HG03103 (cell line): ENCODE results near the gene LSP1.

ENCODE experiments used
- ATAC-seq: cut with Tn5 transposase; IDR thresholded peaks from one replicate; pipeline ENCODE4 v1.9.1; 2021; ENCODE audit warnings: low read depth; ENCODE audit not compliant: unreplicated experiment

Gene LSP1

DNA sequence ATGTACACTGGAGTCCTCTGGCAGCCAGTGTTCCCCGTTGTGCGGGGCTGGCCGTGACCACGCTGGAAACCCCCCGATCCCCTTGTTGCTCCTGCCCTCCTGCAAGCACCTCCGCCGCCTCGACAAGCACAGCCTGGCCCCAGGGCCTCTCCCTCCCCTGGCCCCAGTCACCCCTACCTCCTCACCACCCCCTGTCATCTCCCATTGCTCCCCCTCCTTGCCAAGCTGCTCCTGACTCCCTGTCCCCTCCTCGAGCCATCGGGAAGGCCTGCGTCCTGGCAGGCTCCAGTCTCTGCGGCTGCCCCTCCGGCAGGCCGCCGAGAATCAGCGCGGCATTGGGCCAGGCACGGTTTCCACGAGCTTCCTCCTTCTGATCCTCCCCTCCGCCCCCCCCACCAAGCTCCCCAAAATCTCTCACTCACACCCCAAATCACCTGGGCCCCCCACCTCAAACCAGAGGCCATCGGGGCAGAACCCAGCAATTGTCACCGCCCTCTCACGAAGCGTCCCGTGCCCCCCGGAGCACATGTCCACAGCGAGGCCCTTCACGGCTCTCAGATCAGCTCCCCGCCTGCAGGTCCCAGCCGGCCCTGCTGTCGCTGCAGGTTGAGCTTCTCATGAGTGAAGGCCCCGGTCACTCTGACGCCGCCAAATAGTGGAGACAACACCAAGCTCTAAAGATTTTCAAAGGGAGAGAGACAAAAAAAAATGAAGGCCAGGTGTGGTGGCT is 5.7 kb upstream of the LSP1 start:
- no peak for ATAC-seq

DNA sequence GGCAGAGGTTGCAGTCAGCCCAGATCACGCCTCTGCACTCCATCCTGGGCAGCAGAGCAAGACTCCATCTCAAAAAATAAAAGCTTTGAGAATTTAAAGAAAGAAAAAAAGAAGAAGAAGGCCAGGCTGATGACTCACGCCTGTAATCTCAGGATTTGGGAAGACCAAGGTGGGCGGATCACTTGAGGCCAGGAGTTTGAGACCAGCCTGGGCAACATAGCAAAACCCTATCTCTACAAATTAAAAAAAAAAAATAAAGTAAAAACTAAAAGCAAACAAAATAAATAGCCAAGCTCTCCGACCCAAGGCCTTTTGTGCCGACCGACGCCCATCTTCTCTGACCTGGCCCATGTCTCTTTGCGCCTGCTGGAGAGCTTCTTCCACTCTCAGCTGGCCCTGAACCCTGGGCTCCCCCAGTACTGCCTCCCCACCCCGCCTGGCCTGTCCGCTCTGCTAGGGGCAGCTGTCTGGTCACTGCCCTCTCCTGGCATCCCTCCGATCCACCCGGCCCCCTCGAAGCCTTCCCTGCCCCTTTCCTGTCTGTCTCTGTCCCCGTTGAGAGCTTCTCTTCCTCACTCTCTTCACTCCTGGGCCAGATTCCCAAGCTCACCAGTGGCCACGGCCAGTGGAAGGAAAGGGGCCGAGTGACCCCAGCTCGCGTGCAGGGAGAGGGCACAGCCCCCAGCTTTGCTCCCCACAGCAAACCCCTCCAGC is 4.8 kb upstream of the LSP1 start:
- ATAC-seq, result no peak

DNA sequence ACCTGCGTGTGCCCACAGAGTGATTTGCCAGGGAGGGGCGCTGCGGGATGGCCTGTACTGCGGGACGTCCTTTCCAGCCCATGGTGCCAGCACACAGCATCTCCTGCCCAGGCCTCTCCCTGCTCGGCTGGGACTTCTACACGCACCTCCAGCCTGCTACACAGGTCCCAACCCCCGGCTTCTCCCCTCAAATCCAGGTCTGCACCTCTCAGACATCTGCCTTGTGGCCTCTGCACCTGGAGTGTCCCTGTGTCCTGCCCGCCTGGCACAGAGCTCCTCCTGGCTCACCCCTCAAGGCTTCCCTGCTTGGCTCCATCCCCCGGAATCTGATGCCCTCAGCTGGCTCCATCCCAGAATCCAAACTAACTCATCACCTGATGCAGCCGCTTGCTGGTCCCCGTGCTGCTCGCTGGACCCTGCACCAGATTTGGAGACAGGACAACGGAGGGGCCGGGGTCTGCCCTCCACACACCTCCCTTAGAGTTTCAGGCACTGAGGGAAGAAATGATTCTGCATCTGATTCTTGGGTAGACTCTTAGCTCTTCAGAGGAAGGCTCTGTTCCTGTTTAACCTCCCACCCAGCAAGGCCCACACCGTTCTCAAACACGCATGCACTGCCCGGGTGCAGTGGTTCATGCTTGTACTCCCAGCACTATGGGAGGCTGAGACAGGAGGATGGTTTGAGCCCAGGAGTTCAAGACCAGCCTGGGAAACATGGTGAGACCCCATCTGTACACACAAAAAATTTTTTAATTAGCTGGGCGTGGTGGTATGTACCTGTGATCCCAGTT is 4.0 kb upstream of the LSP1 start:
- no peak for ATAC-seq

DNA sequence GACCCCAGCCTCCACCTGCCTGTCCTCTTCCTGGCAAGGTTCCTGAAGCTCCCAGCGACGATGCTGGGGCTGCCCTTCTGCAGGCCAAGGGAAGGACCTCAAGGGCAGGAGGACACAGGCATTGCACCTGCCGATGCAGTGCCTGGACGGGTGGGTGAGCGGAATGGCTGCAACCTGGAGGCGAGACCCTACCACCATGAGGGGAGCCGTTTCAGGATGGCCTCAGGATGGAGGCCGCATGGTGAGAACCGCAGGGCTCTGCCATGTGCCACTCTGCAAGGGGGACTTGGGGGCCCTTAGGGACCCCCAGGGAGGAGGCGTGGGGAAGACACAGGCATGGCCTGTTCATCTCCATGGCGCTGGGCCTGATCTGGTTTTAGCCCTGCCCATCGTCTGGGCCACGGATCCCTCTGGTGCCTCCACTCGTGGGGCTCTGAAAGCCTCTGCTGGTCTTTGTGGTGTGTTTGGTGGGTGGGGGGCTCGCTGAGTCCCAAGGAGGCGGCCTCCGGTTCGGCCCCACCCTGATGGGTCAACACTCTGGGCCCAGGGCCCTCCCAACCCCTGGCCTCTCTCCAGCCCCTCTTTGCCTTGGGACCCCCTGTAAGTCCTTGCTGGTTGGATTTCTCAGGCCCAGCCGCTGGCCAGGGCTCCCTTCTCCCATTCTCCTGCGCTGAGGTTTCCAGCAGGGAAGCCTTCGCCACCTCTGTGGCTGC is 1.3 kb upstream of the LSP1 start:
- ATAC-seq, result no peak

DNA sequence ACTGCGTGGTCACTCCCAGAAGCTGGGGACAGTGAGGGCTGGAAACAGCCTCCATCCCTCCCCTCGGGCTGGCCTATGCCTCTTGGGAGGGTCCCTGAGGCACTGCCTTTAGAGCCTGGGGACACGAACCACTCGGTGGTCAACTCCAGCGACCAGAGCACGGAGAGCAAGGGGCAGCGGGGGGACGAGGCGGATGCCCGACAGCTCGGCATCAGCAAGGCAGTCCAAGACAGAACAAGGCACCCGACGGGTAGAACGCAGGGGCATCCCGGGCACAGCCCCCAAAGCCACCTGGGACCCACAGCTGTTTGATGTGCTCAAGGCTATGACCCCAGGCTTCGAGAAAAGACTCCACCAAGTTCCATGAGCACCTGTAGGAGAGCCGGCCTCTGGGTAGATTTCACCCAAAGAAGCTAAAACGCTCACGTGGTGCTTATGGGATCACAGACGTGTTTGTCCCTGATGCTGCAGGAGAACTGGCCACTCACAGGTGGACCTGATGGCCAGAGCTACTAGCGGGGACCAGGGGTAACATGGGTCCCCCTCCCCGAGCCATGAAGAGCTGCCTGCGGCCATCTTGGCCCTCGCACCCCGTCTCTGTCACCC is 510 bp upstream of the LSP1 start:
- ATAC-seq, result no peak

DNA sequence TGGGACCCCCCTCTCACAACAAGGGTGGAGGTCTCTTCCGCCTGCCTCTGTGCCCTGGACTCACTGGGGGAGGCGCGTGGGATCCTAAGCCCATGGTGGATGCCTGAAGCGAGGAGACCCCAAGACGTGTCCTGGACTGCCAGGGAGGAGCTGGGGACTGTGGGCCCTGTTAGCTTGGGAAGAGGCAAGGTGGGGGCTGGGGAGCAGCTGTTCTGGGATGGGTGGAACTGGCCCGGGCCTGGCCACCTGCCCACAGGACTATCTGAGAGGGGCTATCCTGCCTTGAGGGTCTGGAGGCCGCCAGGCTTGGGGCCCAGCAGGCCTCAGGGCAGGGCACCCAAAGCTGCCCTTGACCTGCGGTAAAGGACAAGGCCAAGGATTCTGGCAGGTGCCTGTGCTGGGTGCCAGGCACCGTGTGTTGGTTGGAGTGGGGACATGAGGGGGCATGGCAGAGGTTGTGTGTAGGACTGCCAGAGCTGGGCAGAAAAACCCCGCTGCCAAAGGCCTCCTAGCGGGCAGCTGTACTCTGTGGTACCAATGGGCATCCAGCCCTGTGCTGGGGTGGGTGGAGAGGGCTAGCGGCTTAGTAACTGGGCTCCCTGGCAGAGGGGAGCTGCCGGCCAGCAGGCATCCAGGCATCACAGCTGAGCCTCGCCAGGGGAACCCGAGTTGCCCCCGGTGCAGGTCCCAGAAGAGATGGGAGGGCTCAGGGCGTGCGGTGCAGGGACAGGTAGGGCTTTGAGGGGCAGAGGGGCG is 670 bp downstream of the LSP1 start:
- ATAC-seq, result no peak

DNA sequence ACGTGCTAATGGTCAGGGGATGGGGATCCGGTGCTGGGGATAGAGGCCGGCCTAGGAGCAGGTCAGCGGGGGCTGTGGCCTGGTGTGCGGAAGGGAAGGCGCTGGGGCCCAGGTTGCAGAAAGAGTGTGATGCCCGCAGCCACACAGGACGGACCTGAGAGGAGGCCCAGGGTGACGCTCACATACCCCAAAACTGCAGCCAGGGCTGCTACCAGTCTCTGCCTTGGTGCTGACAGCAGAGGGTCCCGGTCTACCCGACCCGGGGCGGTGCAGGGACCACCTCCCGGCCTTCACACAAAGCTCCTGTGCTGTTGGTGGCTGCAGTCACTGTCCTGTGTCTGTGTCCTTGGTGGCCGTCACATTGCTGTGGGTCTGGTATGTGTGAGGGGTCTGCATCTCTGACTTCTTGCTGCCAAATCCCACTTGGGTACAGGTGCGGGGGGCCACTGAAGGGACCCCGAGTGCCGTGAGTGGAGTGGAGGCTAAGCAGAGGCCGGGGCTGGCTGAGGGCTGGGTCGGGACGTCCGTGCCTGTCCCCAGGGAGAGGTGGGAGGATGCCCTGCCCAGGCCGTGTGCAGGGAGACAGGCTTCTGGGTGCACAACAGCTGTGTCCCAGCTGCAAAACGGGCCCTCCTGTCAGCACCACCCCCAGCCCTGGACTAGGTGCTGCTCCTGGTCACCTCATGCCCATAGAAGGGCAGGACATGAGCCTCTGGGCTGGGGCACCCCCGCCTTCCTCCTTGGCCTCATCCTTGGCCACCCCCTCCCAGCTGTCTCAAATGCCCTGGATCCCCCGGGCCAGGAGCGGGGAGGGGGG is 1.5 kb downstream of the LSP1 start:
- peak; percentile 6 for ATAC-seq

DNA sequence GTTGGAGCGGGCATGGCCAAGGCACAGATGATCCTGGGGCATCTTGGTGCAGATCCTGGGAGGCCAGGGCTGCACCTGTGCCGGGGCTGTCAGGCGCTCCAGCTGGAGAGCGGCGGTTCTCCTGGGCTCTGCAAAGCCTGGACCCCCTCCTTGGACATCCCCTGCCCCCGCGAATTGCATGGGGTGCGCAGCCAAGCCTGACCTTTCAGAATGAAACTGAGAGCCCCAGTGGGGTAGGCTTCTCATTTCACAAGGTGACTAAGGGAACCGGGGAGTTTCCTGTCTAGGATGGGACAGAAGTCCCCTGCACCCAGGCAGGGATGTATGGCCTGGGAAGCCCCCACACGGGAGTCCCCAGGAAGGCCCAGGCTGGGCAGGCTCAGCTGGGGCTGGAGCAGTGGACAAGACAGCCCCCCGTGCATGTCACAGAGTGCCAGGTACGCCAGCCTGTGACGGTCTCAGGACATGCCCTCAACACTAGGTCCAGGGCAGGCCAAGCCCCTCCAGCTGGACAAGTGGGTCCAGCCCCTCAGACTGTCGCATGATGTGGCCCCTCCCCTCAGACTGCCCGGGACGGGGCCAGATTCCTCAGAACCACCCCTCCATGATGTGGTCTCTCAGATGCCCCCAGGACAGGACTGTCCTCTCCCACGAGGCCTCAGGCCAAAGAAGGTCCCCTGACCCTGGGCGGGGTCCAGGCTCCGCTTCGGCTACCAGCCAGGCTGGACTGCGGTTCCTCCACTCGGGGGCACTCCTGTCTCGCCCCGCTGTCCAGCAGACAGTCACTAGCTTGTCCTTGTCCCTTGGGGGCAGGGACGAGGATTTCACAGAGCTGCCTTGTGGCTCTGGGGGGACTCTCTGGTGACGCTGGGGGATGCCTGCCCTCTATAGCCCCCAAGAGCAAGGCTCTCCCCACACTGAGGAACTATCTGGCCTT is 2.3 kb downstream of the LSP1 start:
- ATAC-seq, result peak; percentile 36

DNA sequence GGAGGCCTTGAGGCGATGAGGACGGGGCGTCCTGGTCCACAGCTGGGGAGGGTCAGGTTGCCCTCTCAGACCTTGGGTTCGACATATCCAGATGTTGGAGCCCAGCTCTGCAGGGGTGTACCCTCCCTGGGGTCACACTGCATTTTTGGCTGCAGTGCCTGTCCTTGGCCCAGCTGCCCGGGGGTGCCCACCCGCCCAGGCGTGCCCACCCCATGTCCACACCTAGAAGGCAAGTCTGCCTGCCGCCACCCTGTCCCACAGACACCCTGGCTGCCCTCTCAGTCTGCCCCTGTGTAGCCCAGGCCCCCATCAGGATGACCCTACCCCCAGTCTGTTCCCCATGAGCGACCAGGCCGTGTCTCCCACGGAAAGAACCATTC is 3.0 kb downstream of the LSP1 start:
- ATAC-seq, result no peak

DNA sequence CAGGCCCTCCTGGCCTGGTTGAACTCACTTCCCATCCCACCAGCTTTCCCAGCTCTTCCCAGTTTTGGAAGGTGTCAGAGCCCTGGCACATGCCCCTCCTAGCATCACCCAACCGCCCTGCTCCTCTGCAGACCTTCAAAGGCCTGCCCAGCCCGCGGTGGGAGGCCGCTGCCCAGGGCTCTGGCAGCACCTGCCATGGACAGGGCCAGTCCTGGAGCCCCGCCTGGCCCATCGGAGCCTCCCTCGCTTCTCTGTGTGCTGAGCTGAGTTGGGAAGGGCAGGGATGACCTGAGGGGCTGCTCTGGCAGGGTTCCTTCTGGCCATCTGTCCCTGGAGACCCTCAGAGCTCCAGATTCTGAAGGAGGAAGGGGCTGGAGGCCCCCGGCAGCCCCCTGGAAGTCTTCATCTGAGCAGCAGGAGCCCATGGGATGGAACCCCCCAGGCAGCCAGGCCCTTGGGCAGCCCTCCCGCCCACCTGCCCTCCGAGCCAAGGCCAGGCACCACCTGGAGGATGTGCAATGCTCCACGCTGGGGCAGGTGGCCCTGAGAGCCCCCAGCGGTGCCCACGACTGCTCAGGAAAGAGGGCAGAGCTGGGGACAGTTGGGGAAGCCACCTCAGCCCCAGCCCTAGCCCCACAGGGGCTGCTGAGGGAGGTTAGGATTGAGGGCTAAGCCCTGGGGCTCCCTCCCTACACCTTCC is 3.6 kb downstream of the LSP1 start:
- ATAC-seq, result no peak

DNA sequence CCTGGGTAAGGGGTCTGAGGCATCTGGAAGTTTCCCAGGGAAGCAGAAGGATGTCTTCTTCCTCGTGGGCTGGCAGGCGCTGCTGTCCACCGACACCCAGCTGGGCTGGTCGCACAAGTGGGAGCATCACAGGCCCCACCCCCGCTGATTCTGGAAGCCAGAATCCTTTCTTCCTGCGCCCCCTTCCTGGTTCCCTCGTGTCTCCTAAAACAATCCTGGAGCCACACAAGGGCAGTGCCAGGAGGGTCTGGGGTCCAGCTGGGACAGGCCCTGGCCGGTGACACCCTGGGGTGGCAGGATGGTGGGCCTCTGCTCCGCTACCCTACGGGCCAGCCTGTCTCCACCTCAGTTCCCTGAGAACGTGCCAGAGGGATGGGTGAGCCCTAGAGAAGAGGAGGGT is 4.2 kb downstream of the LSP1 start:
- ATAC-seq, result no peak

DNA sequence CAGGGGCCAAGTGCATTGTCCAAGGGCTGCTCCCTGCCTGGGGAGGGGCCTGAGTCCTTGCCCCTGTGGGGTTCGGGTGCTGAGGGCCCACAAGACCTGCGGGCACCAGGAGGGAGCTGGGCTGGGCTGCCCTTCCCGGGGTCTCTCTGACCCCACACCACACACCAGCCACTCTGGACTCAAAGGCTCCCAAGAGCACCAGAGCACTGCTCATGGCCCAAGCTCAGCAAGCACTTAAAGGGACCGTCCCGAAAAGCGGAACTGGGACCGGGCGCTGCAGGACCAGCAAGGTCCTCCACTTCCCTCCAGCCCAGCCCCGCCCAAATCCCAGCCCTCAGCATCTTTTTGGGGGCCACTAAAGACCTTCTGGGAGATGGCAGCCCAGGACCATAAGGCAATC is 5.3 kb downstream of the LSP1 start:
- no peak for ATAC-seq

DNA sequence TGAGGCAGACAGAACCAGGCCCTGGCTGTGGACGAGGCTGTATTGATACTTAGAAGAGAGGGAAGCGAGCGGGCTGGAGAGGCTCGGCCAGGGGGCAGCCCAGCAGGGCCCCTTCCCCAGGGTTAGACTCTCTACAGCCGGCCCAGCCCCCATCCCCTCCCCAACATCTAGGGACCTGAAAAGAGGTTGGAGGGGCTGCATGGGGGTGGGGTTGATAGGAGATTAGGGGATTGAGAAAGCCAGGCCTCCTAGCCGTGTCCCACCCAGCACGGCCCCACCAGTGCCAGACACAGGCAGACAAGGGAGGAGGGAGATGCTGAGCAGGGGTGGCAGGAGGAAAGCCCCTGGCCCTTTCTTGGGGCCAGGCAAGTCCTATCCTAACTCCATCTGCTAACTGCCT is 5.7 kb downstream of the LSP1 start:
- no peak for ATAC-seq

DNA sequence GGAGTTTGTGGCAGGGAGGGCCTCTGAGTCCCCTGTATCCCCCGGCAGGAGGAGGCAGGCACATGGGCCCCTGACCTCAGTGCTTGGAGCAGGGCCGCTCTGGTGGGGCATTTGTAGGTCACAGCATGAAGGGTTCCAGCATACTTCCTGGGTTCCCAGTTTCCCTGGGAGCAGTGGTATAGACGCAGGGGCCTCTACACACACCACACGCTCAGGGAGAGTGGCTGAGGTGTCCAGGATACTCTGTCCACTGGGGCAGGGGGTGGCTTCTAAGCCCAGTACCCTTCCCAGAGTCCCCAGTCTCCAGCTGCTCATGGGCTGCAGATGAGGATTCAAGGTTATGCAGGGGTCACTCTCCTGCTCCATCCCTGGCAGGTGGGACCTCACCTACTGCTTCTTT is 6.1 kb downstream of the LSP1 start:
- ATAC-seq, result no peak

DNA sequence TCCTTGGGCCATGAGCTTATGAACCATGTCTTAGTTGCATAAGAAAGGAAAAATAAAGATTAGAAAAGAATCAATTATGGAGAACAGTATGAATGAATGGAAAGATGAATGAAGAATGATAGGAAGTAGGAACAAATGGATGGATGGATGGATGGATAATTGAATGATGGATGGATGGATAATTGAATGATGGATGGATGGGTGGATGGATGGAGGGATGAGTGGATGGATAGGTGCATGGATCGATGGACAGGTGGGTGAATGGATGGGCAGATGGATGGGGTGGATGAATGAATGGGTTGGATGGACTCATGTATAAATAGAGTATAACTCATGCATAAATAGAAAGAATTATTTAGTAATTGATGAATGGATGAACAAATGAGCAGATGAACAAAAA is 7.2 kb downstream of the LSP1 start:
- ATAC-seq, result no peak

DNA sequence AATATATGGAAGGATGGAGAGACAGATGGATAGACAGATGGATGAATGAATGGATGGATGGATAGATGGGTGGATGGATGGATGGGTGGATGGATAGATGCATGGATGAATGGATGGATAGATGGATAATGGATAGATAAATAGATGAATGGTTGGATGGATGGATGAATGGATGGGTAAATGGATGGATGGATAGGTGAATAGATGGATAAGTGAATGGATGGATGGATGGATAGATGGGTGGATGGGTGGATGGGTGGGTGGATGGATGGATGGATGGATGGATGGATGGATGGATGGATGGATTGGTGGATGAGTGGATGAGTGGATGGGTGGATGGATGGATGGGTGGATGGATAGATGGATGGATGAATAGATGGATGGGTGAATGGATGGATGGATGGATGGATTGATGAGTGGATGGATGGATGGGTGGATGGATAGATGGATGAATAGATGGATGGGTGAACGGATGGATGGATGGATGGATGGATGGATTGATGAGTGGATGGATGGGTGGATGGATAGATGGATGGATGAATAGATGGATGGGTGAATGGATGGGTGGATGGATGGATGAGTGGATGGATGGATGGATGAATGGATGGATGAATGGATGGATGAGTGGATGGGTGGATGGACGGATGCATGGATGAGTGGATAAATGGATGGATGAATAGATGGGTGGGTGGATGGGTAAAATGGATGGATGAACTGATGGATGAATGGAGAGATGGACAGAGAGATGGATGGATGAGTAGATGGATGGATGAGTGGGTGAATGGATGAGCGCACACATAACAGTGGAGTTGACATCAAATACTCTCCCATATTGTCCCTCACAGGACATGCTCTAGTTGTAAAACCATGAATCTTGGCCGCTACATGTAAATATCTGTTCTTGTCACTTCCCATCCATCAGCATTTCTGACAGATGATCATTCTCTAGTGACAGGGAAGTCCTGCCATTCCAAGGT is 8.8 kb downstream of the LSP1 start:
- no peak for ATAC-seq
